Measurements from ENCODE around the gene DMD.

Gene DMD

GRCh38 chrX:31178064-31178768, 2033.1 kb downstream of the DMD start:
- no peak for DNase-seq (ENCODE audit: low spot score)

GRCh38 chrX:31170792-31171191, 2040.6 kb downstream of the DMD start:
- DNase-seq (ENCODE audit: low spot score): no peak

- DNase-seq (ENCODE audit: low spot score): no peak
Observed at GRCh38 chrX:31168551-31168950, 2042.8 kb downstream of the DMD start.

- DNase-seq (ENCODE audit: low spot score): no peak
Observed at GRCh38 chrX:31166832-31167231, 2044.5 kb downstream of the DMD start.

GRCh38 chrX:31166416-31166815, 2044.9 kb downstream of the DMD start:
- no peak for DNase-seq (ENCODE audit: low spot score)

- DNase-seq (ENCODE audit: low spot score): no peak
Observed at GRCh38 chrX:31165241-31166035, 2045.9 kb downstream of the DMD start.

- DNase-seq (ENCODE audit: low spot score): no peak
Observed at GRCh38 chrX:31154946-31155345, 2056.4 kb downstream of the DMD start.

GRCh38 chrX:31153475-31154047, 2057.8 kb downstream of the DMD start:
- DNase-seq (ENCODE audit: low spot score): no peak

GRCh38 chrX:31147175-31147574, 2064.2 kb downstream of the DMD start:
- no peak for DNase-seq (ENCODE audit: low spot score)

- DNase-seq (ENCODE audit: low spot score): no peak
Observed at GRCh38 chrX:31139961-31140360, 2071.4 kb downstream of the DMD start.

GRCh38 chrX:31138124-31138523, 2073.2 kb downstream of the DMD start:
- DNase-seq (ENCODE audit: low spot score): no peak

- no peak for DNase-seq (ENCODE audit: low spot score)
Observed at GRCh38 chrX:31136144-31136611, 2075.2 kb downstream of the DMD start.

GRCh38 chrX:31132821-31133241, 2078.5 kb downstream of the DMD start:
- no peak for DNase-seq (ENCODE audit: low spot score)

GRCh38 chrX:31130457-31131220, 2080.7 kb downstream of the DMD start:
- no peak for DNase-seq (ENCODE audit: low spot score)

- DNase-seq (ENCODE audit: low spot score): no peak
Observed at GRCh38 chrX:31128855-31129254, 2082.5 kb downstream of the DMD start.

- no peak for DNase-seq (ENCODE audit: low spot score)
Observed at GRCh38 chrX:31127716-31128115, 2083.6 kb downstream of the DMD start.

GRCh38 chrX:31126205-31126604, 2085.1 kb downstream of the DMD start:
- DNase-seq (ENCODE audit: low spot score): no peak

- DNase-seq (ENCODE audit: low spot score): no peak
Observed at GRCh38 chrX:31124536-31124935, 2086.8 kb downstream of the DMD start.

- no peak for DNase-seq (ENCODE audit: low spot score)
Observed at GRCh38 chrX:31123335-31123734, 2088.0 kb downstream of the DMD start.

- no peak for DNase-seq (ENCODE audit: low spot score)
Observed at GRCh38 chrX:31117266-31117665, 2094.1 kb downstream of the DMD start.

GRCh38 chrX:31115398-31115797, 2096.0 kb downstream of the DMD start:
- no peak for DNase-seq (ENCODE audit: low spot score)

- no peak for DNase-seq (ENCODE audit: low spot score)
Observed at GRCh38 chrX:31114858-31115257, 2096.5 kb downstream of the DMD start.

All from hematopoietic multipotent progenitor cell treated with erythropoietin and hydrocortisone succinate and interleukin-3 and kit ligand, for 15 days (in vitro differentiated cells).